B cell (primary cell): Measurements from ENCODE around the gene NEGR1. TPM values are rescaled to one million over a fixed set of nuclear protein-coding genes. Genes with fewer than 3 reads are reported as not detected.

Source experiments
- ATAC-seq: fragments of 200-7000 bp; cut with Tn5 transposase; one replicate; pipeline ENCODE4 v1.10.0; 2021; ENCODE audit warnings: low read depth, mild to moderate bottlenecking, moderate number of reproducible peaks, moderate library complexity
- CTCF ChIA-PET: fragments of 350-600 bp; sonication (Branson Sonifier 250); formaldehyde crosslinking; loops from one replicate; lab custom pipeline; 2021; ENCODE audit warnings: antibody characterized with exemption, inconsistent platforms; lab: Charles Lee
- POLR2A ChIA-PET: fragments of 350-600 bp; sonication (Branson Sonifier 250); formaldehyde crosslinking; loops from one replicate; lab custom pipeline; 2021; ENCODE audit warnings: antibody characterized with exemption; lab: Charles Lee
- DNase-seq: peaks from one replicate; pipeline ENCODE4 v3.0.0; 2013
- H2AFZ ChIP-seq: 2 replicates; pipeline ENCODE4 v1.6.1; 2012; ENCODE audit warnings: mild to moderate bottlenecking, low read depth, low read length; ENCODE audit not compliant: insufficient read depth, poor library complexity, severe bottlenecking
- H3K27ac ChIP-seq, 2 donors: 1 replicate in 1 of 2; 2 replicates in 1 of 2; pipeline ENCODE4 v1.5.1; 2012 to 2013; ENCODE audit warnings: low read length in 2 of 2, mild to moderate bottlenecking in 2 of 2, moderate library complexity in 1 of 2
- H3K27me3 ChIP-seq, 4 experiments: fragments of 200-600 bp in 1 of 4; sonication (generic) in 1 of 4; replicated peaks in 1 of 4; 1 replicate in 2 of 4; 2 replicates in 2 of 4; pipeline versions ENCODE4 v1.6.1 to v1.7.0; 2013 to 2016; ENCODE audit warnings: low read length in 3 of 4, mild to moderate bottlenecking in 2 of 4, mixed read lengths in 1 of 4, moderate library complexity in 1 of 4; ENCODE audit not compliant: insufficient read depth in 4 of 4, control insufficient read depth in 3 of 4; ENCODE audit errors: control extremely low read depth in 1 of 4
- H3K36me3 ChIP-seq, 2 experiments: replicated peaks in 1 of 2; 1 replicate in 1 of 2; 2 replicates in 1 of 2; pipeline versions ENCODE4 v1.6.1 to v1.7.1; 2013; ENCODE audit warnings: low read length in 1 of 2; ENCODE audit not compliant: insufficient read depth in 2 of 2, control insufficient read depth in 1 of 2; ENCODE audit errors: control extremely low read depth in 1 of 2, extremely low read depth in 1 of 2
- H3K4me1 ChIP-seq, 2 donors: fragments of 200-600 bp in 1 of 2; sonication (generic) in 1 of 2; 1 replicate in 1 of 2; 2 replicates in 1 of 2; pipeline versions ENCODE4 v1.5.1 to v1.6.1; 2013 to 2017; ENCODE audit warnings: low read length in 2 of 2; ENCODE audit not compliant: control insufficient read depth in 2 of 2, insufficient read depth in 2 of 2
- H3K4me2 ChIP-seq: replicated peaks from 2 replicates; pipeline ENCODE3; 2012; ENCODE audit warnings: mild to moderate bottlenecking, low read depth, low read length; ENCODE audit not compliant: poor library complexity, severe bottlenecking
- H3K4me3 ChIP-seq, 5 experiments: fragments of 200-600 bp in 1 of 5; sonication (generic) in 1 of 5; 1 replicate in 3 of 5; 2 replicates in 2 of 5; pipeline versions ENCODE4 v1.5.1 to v1.7.0; 2011 to 2016; ENCODE audit warnings: low read length in 4 of 5, mild to moderate bottlenecking in 4 of 5, low read depth in 2 of 5, control low read depth in 1 of 5, moderate library complexity in 1 of 5; ENCODE audit not compliant: insufficient read depth in 1 of 5; ENCODE audit errors: control extremely low read depth in 1 of 5, extremely low read depth in 1 of 5
- H3K79me2 ChIP-seq: fragments of 200-600 bp; sonication (generic); one replicate; pipeline ENCODE4 v1.6.0; 2016; ENCODE audit warnings: low read length; ENCODE audit not compliant: control insufficient read depth, insufficient read depth
- H3K9ac ChIP-seq: fragments of 200-600 bp; sonication (generic); 2 replicates; pipeline ENCODE4 v1.6.1; 2017; ENCODE audit warnings: mild to moderate bottlenecking, low read length, moderate library complexity
- H3K9me3 ChIP-seq, 3 donors: one replicate each; pipeline versions ENCODE4 v1.6.1 to v1.7.1; 2013; ENCODE audit warnings: low read length in 2 of 3; ENCODE audit not compliant: control insufficient read depth in 2 of 3, insufficient read depth in 1 of 3; ENCODE audit errors: control extremely low read depth in 1 of 3
- H4K20me1 ChIP-seq: 2 replicates; pipeline ENCODE4 v1.6.0; 2012; ENCODE audit warnings: mild to moderate bottlenecking, low read length; ENCODE audit not compliant: insufficient read depth, control insufficient read depth, poor library complexity, severe bottlenecking
- H3K27ac Mint-ChIP-seq: one replicate; pipeline ENCODE4 v1.8.0; 2021; ENCODE audit warnings: mixed read lengths
- H3K27me3 Mint-ChIP-seq: one replicate; pipeline ENCODE4 v1.8.0; 2021; ENCODE audit warnings: mixed read lengths
- H3K4me1 Mint-ChIP-seq: one replicate; pipeline ENCODE4 v1.8.0; 2021; ENCODE audit warnings: mixed read lengths
- H3K4me3 Mint-ChIP-seq: one replicate; pipeline ENCODE4 v1.8.0; 2021; ENCODE audit warnings: mixed read lengths
- H3K9me3 Mint-ChIP-seq: one replicate; pipeline ENCODE4 v1.8.0; 2022; ENCODE audit warnings: mixed read lengths; ENCODE audit not compliant: insufficient read depth
- EZH2 ChIP-seq: IDR thresholded peaks from 2 replicates; pipeline ENCODE4 v1.6.1; 2012; ENCODE audit warnings: borderline replicate concordance, low read depth, mild to moderate bottlenecking, moderate library complexity, low read length; ENCODE audit not compliant: insufficient read depth, poor library complexity, severe bottlenecking
- WGBS: methylation state at CpG from one replicate; pipeline ENCODE4 v1.1.5; 2013; ENCODE audit warnings: missing lambda C conversion rate; ENCODE audit not compliant: insufficient coverage; 5-methylcytosine and 5-hydroxymethylcytosine counted together
- intact Hi-C: fragments of 100-400 bp; cut with micrococcal nuclease; formaldehyde crosslinking; loops from one replicate; pipeline ENCODE4 v1.10.0; 2022
- polyA plus RNA-seq: library from polyadenylated mRNA; depleted of rRNA; stranded (reverse); fragments of >200 nt; gene quantifications from 2 replicates; pipeline ENCODE4 v1.2.3, GENCODE V29; 2012
- total RNA-seq, 2 donors: library from RNA; stranded (reverse); fragments of 120-200 nt in 1 of 2; gene quantifications; 1 replicate in 1 of 2; 2 replicates in 1 of 2; pipeline versions ENCODE4 v1.2.3 to v1.2.4, GENCODE V29; 2013 to 2022
- TF ChIP-seq, protein P1 (sequence below): fragments of 200-600 bp; IDR thresholded peaks from one replicate; pipeline ENCODE4 v1.8.0; 2022; ENCODE audit warnings: antibody characterized with exemption, mild to moderate bottlenecking

The NEGR1 gene
- total and polyA plus RNA-seq, 2 donors (not counting 1 experiment from before 2014, with no cell fraction given), result 0.01 TPM; not detected in 1

DNA sequence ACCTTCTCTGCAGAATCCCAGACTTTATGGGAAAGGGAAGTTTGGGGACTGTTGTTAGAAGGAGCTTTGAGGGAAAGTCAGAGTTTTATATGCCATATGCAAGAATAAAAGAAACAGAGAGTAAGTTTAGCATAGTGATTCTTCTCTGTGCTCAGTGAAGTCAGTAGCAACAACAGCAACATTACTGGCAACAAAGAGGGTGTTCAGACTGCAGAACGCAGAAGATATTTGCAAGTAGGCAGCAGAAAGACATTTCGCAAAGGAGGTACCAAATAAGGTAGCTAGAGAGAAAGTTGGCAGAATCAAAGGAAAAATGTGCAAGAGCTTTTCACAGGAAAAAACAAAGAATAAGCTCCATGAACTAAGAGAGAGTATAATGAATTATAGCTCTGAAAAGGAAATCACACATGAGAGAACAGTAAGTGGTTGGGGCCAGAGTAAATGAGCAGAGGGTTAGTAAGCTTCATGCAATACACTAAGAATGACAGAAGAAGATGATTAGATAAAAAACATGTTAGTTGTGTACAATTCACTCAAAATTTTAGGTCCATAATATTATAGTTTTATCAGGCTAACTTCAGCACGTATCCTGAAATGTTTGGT is 98.1 kb downstream of the NEGR1 start:
- POLR2A ChIA-PET, result no interaction called here
- no peak overlapping the region for H3K27ac ChIP-seq
- no peaks in the 10 kb centered on the region for H3K79me2 ChIP-seq
- intact Hi-C loops, result no loop called here
- TF ChIP-seq EZH2, result no peak
- TF ChIP-seq, protein P1, sequence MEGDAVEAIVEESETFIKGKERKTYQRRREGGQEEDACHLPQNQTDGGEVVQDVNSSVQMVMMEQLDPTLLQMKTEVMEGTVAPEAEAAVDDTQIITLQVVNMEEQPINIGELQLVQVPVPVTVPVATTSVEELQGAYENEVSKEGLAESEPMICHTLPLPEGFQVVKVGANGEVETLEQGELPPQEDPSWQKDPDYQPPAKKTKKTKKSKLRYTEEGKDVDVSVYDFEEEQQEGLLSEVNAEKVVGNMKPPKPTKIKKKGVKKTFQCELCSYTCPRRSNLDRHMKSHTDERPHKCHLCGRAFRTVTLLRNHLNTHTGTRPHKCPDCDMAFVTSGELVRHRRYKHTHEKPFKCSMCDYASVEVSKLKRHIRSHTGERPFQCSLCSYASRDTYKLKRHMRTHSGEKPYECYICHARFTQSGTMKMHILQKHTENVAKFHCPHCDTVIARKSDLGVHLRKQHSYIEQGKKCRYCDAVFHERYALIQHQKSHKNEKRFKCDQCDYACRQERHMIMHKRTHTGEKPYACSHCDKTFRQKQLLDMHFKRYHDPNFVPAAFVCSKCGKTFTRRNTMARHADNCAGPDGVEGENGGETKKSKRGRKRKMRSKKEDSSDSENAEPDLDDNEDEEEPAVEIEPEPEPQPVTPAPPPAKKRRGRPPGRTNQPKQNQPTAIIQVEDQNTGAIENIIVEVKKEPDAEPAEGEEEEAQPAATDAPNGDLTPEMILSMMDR, result no peak
- Mint-ChIP-seq H3K4me1 (no peaks in the 10 kb centered on the region), H3K27me3 (no peaks in the 10 kb centered on the region), H3K4me3 (no peak overlapping the region), H3K9me3 (no peaks in the 10 kb centered on the region), H3K27ac (no peak overlapping the region)
- WGBS, result 67% methylated on average over 2 of the region's 3 CpGs
- no peak overlapping the region for H3K4me2 ChIP-seq
- no peak for ATAC-seq
- no peaks in the 10 kb centered on the region for H3K36me3 ChIP-seq
- H4K20me1 ChIP-seq, result no peaks in the 10 kb centered on the region
- no peaks in the 10 kb centered on the region for H3K27me3 ChIP-seq
- no peak for DNase-seq
- CTCF ChIA-PET, result no interaction called here
- H3K9me3 ChIP-seq, result no peaks in the 10 kb centered on the region
- H3K4me3 ChIP-seq, result no peak overlapping the region
- H3K9ac ChIP-seq, result no peak overlapping the region
- no peaks in the 10 kb centered on the region for H3K4me1 ChIP-seq
- no peak overlapping the region for H2AFZ ChIP-seq

DNA sequence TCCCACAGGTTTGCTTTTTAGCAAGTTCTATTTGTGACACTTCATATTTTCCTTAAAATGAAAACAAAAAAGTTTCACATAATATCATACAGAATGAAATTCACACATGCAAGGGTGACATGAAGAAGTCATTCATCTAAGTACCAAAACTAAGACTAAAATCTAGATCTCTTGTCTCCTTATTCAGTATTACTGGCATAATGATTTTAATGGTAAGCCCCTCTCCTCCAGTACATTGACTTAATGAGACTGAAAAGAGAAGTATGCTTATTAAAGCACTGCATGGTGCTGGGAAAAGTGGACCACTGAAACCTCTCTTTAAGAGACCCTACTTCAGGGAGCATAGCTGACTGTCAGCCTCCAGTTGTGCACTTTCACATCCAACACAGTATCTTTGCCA is 99.5 kb downstream of the NEGR1 start:
- Histone ChIP-seq H3K27me3 (no peaks in the 10 kb centered on the region), H4K20me1 (no peaks in the 10 kb centered on the region), H2AFZ (no peak overlapping the region), H3K27ac (no peak overlapping the region), H3K9me3 (no peaks in the 10 kb centered on the region), H3K4me2 (no peak overlapping the region), H3K4me3 (no peak overlapping the region), H3K4me1 (no peaks in the 10 kb centered on the region), H3K79me2 (no peaks in the 10 kb centered on the region), H3K36me3 (no peaks in the 10 kb centered on the region), H3K9ac (no peak overlapping the region)
- no peak for DNase-seq
- Mint-ChIP-seq H3K27me3 (no peaks in the 10 kb centered on the region), H3K4me1 (no peaks in the 10 kb centered on the region), H3K9me3 (no peaks in the 10 kb centered on the region), H3K4me3 (no peak overlapping the region), H3K27ac (no peak overlapping the region)
- ChIA-PET CTCF (no interaction called here), POLR2A (no interaction called here)
- intact Hi-C loops, result no loop called here
- no peak for TF ChIP-seq EZH2
- TF ChIP-seq, protein P1, result no peak
- no peak for ATAC-seq
